Measurements from ENCODE around the gene LCE3B. TPM values are rescaled to one million over a fixed set of nuclear protein-coding genes. Genes with fewer than 3 reads are reported as not detected.

Gene LCE3B
- total RNA-seq, 1 donor from 2014 or later, result not detected

DNA sequence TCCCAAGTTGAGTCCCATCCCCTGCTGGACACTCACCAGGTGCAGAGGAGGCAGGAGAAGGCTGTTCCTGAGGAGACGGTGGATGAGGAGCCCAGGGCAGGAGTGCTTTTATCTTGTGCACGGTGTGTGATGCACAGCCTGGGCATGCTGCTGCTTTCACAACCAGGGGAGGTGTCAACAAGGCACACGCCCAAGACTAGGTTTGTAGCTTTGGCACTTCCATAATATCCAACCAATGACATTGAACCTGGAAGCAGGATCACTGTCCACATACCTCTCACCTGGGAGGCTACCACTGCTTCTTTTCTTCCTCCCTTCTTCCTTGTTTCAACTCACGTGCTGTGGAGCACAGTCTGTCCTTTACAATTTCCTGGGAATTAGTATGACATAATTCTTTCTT lies 33.2 kb upstream of the LCE3B start, which contains the start of gene LCE3D:
Gene LCE3D (minus strand): TSS at position 84 of the 400 bp plus-strand sequence. CDS start 580 bp downstream, outside the sequence.
- Mint-ChIP-seq H3K4me3 (ENCODE audit: unreplicated experiment) (no peak within 1 kb of the TSS), H3K4me1 (ENCODE audit: low read depth, unreplicated experiment) (no peaks in the 10 kb centered on the region), H3K9me3 (ENCODE audit: unreplicated experiment) (peaks cover 3% of the 10 kb centered on the region), H3K27me3 (ENCODE audit: unreplicated experiment) (no peaks in the 10 kb centered on the region), H3K36me3 (ENCODE audit: unreplicated experiment) (no peaks in the 10 kb centered on the region), H3K27ac (ENCODE audit: unreplicated experiment) (no peak within 1 kb of the TSS)
- TF ChIP-seq, protein P1, sequence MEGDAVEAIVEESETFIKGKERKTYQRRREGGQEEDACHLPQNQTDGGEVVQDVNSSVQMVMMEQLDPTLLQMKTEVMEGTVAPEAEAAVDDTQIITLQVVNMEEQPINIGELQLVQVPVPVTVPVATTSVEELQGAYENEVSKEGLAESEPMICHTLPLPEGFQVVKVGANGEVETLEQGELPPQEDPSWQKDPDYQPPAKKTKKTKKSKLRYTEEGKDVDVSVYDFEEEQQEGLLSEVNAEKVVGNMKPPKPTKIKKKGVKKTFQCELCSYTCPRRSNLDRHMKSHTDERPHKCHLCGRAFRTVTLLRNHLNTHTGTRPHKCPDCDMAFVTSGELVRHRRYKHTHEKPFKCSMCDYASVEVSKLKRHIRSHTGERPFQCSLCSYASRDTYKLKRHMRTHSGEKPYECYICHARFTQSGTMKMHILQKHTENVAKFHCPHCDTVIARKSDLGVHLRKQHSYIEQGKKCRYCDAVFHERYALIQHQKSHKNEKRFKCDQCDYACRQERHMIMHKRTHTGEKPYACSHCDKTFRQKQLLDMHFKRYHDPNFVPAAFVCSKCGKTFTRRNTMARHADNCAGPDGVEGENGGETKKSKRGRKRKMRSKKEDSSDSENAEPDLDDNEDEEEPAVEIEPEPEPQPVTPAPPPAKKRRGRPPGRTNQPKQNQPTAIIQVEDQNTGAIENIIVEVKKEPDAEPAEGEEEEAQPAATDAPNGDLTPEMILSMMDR (IDR thresholded peaks at IDR 0.05; ENCODE audit: partially characterized antibody, unreplicated experiment), result no peak
- no peak for DNase-seq

DNA sequence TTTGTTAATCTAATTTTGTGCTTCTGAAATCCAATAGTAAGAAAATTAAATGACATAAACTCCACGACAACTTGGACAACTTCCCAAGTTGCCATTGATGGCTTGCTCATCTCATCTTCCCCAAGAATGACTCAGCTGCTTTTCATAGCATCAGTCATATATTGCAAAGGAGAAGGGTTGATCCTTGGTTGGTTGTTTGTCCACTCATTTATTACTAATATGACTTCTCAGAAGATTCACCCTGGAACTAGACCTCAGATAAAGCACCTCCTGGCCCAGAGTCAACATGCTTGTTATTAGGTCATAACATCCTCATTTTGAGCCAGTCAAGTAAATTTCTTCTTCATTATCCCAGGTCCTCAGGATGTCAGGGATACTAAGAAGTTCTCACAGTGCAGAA lies 31.0 kb upstream of the LCE3B start:
- H3K4me1 Mint-ChIP-seq (ENCODE audit: low read depth, unreplicated experiment), result no peaks in the 10 kb centered on the region
- H3K27me3 Mint-ChIP-seq (ENCODE audit: unreplicated experiment), result no peaks in the 10 kb centered on the region
- no peak for DNase-seq
- no peaks in the 10 kb centered on the region for H3K36me3 Mint-ChIP-seq (ENCODE audit: unreplicated experiment)
- H3K9me3 Mint-ChIP-seq (ENCODE audit: unreplicated experiment), result peaks cover 3% of the 10 kb centered on the region
- TF ChIP-seq, protein P1 (IDR thresholded peaks at IDR 0.05; ENCODE audit: partially characterized antibody, unreplicated experiment), result no peak
- no peak overlapping the region for H3K27ac Mint-ChIP-seq (ENCODE audit: unreplicated experiment)
- H3K4me3 Mint-ChIP-seq (ENCODE audit: unreplicated experiment), result no peak overlapping the region

DNA sequence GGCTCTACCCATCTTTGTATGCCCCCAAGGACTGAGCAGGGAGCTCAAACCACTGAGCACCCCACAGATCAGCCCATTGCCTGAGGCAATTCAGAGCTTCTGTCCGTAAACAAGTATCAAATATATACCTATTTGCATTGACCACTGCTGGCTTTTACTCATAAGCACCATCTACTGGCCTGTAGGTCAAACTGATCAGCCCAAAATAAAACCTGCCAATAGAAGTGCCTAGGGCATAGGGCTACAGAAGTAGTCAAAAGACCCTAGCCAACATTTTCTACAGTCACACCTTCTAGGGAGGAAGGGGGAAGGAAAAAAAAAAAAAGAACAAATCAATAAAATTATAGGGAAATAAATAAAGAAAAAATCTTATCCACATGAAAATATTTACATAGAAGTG lies 28.0 kb upstream of the LCE3B start:
- Mint-ChIP-seq H3K9me3 (ENCODE audit: unreplicated experiment) (peaks cover 1% of the 10 kb centered on the region), H3K4me3 (ENCODE audit: unreplicated experiment) (no peak overlapping the region), H3K36me3 (ENCODE audit: unreplicated experiment) (no peaks in the 10 kb centered on the region), H3K27ac (ENCODE audit: unreplicated experiment) (no peak overlapping the region), H3K27me3 (ENCODE audit: unreplicated experiment) (no peaks in the 10 kb centered on the region), H3K4me1 (ENCODE audit: low read depth, unreplicated experiment) (no peaks in the 10 kb centered on the region)
- TF ChIP-seq, protein P1 (IDR thresholded peaks at IDR 0.05; ENCODE audit: partially characterized antibody, unreplicated experiment), result no peak
- no peak for DNase-seq

DNA sequence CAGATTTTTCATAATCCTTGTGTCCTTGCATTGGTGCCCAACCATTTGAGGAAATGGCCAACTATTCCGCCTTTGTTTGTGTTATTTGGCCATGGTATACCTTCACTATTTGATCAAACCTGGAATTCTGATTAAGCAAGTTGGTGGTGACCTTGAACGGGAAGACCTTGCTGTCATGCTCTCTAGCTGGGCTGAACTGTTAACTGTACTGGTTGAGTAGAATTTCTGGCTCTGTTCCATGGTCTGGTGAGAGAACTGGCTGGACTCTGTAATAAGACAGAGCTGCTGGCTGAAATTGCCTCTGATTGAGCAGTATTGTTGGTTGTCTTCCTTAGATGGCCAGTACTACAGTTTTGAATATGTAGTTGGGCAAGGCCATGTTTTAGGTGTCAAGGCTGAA lies 16.6 kb upstream of the LCE3B start:
- H3K27ac Mint-ChIP-seq (ENCODE audit: unreplicated experiment), result no peak overlapping the region
- no peaks in the 10 kb centered on the region for H3K27me3 Mint-ChIP-seq (ENCODE audit: unreplicated experiment)
- H3K36me3 Mint-ChIP-seq (ENCODE audit: unreplicated experiment), result no peaks in the 10 kb centered on the region
- no peak for DNase-seq
- TF ChIP-seq, protein P1 (IDR thresholded peaks at IDR 0.05; ENCODE audit: partially characterized antibody, unreplicated experiment), result no peak
- no peak overlapping the region for H3K4me3 Mint-ChIP-seq (ENCODE audit: unreplicated experiment)
- H3K4me1 Mint-ChIP-seq (ENCODE audit: low read depth, unreplicated experiment), result no peaks in the 10 kb centered on the region
- H3K9me3 Mint-ChIP-seq (ENCODE audit: unreplicated experiment), result no peaks in the 10 kb centered on the region

DNA sequence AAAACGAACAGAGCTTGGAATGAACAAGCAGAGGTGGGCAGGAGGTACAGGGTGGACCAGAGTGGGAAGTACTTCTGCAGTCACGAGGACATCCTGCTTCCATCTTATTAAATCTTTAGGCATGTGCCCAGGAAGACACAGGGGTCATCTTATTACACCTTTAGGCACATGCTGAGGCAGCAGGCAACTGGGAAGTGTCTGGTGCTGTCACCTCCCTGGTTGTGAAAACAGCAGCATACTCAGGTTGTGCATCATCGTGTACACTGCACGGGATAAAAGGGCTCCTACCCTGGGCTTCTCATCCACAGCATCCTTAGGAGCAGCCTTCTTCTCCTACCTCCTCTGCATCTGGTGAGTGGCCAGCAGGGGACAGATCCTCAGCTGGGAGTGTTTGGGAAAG lies 13.7 kb upstream of the LCE3B start, which contains the start of gene LCE3C:
Gene LCE3C (plus strand): TSS at position 301 of the 400 bp plus-strand sequence. CDS start 498 bp downstream, outside the sequence.
- no peaks in the 10 kb centered on the region for H3K9me3 Mint-ChIP-seq (ENCODE audit: unreplicated experiment)
- DNase-seq, result no peak
- H3K27ac Mint-ChIP-seq (ENCODE audit: unreplicated experiment), result no peak within 1 kb of the TSS
- H3K4me3 Mint-ChIP-seq (ENCODE audit: unreplicated experiment), result no peak within 1 kb of the TSS
- no peaks in the 10 kb centered on the region for H3K4me1 Mint-ChIP-seq (ENCODE audit: low read depth, unreplicated experiment)
- H3K36me3 Mint-ChIP-seq (ENCODE audit: unreplicated experiment), result no peaks in the 10 kb centered on the region
- TF ChIP-seq, protein P1 (IDR thresholded peaks at IDR 0.05; ENCODE audit: partially characterized antibody, unreplicated experiment), result no peak
- H3K27me3 Mint-ChIP-seq (ENCODE audit: unreplicated experiment), result no peaks in the 10 kb centered on the region
